CD14-positive monocyte (primary cell): ENCODE measurements around the gene RBM19. TPM values are rescaled to one million over a fixed set of nuclear protein-coding genes. Genes with fewer than 3 reads are reported as not detected.

ENCODE experiments used
- DNase-seq, 3 donors: peaks; one replicate each; pipeline ENCODE4 v3.0.0-alpha.2; 2011 to 2022
- H2AFZ ChIP-seq: 2 replicates; pipeline ENCODE4 v1.6.0; 2012; ENCODE audit warnings: mild to moderate bottlenecking, low read depth, low read length, inconsistent platforms; ENCODE audit not compliant: insufficient read depth, poor library complexity, severe bottlenecking
- H3K27ac ChIP-seq, 2 donors: 1 replicate in 1 of 2; 2 replicates in 1 of 2; pipeline ENCODE4 v1.5.1; 2012 to 2013; ENCODE audit warnings: low read length in 2 of 2, control low read depth in 1 of 2, inconsistent platforms in 1 of 2, low read depth in 1 of 2, mild to moderate bottlenecking in 1 of 2
- H3K27me3 ChIP-seq, 2 donors: one replicate each; pipeline versions ENCODE4 v1.6.0 to v1.6.1; 2011 to 2013; ENCODE audit warnings: low read length in 2 of 2; ENCODE audit not compliant: control insufficient read depth in 2 of 2, insufficient read depth in 2 of 2
- H3K36me3 ChIP-seq, 2 donors: replicated peaks in 1 of 2; 1 replicate in 1 of 2; 2 replicates in 1 of 2; pipeline versions ENCODE4 v1.5.1 to v1.6.1; 2012 to 2013; ENCODE audit warnings: low read length in 2 of 2, control low read depth in 1 of 2, inconsistent platforms in 1 of 2, mild to moderate bottlenecking in 1 of 2; ENCODE audit not compliant: insufficient read depth in 2 of 2, control insufficient read depth in 1 of 2
- H3K4me1 ChIP-seq, 2 donors: 1 replicate in 1 of 2; 2 replicates in 1 of 2; pipeline versions ENCODE4 v1.5.1 to v1.6.1; 2012 to 2013; ENCODE audit warnings: low read length in 2 of 2, control low read depth in 1 of 2, inconsistent platforms in 1 of 2, mild to moderate bottlenecking in 1 of 2, moderate library complexity in 1 of 2; ENCODE audit not compliant: insufficient read depth in 2 of 2, control insufficient read depth in 1 of 2
- H3K4me2 ChIP-seq: replicated peaks from 2 replicates; pipeline ENCODE3; 2012; ENCODE audit warnings: low read length, moderate library complexity, mild to moderate bottlenecking; ENCODE audit not compliant: poor library complexity, severe bottlenecking; ENCODE audit errors: extremely low read depth
- H3K4me3 ChIP-seq, 3 experiments: fragments of 200-600 bp in 1 of 3; sonication (generic) in 1 of 3; replicated peaks in 1 of 3; 1 replicate in 2 of 3; 2 replicates in 1 of 3; pipeline ENCODE4 v1.5.1; 2011 to 2013; ENCODE audit warnings: low read length in 3 of 3, mild to moderate bottlenecking in 3 of 3, control low read depth in 2 of 3, low read depth in 2 of 3, inconsistent platforms in 1 of 3, moderate library complexity in 1 of 3
- H3K79me2 ChIP-seq: 2 replicates; pipeline ENCODE4 v1.6.0; 2012; ENCODE audit warnings: mild to moderate bottlenecking, control low read depth, inconsistent platforms, low read length, moderate library complexity; ENCODE audit not compliant: insufficient read depth
- H3K9ac ChIP-seq: 2 replicates; pipeline ENCODE4 v1.6.0; 2017; ENCODE audit warnings: low read length, mild to moderate bottlenecking; ENCODE audit not compliant: insufficient read depth, poor library complexity, severe bottlenecking
- H3K9me3 ChIP-seq, 2 donors: replicated peaks in 1 of 2; 1 replicate in 1 of 2; 2 replicates in 1 of 2; pipeline versions ENCODE4 v1.5.1 to v1.6.1; 2012 to 2013; ENCODE audit warnings: low read length in 2 of 2, control low read depth in 1 of 2; ENCODE audit not compliant: control insufficient read depth in 1 of 2, insufficient read depth in 1 of 2
- H4K20me1 ChIP-seq: 2 replicates; pipeline ENCODE4 v1.6.0; 2012; ENCODE audit warnings: mild to moderate bottlenecking, low read length, control low read depth, moderate library complexity; ENCODE audit not compliant: insufficient read depth
- H3K27ac Mint-ChIP-seq, 7 donors: one replicate each; pipeline ENCODE4 v1.8.0; 2020; ENCODE audit warnings: mild to moderate bottlenecking in 7 of 7, mixed read lengths in 7 of 7, moderate library complexity in 6 of 7, inconsistent platforms in 2 of 7
- H3K27me3 Mint-ChIP-seq, 3 donors: one replicate each; pipeline ENCODE4 v1.8.0; 2021 to 2022; ENCODE audit warnings: low read depth in 3 of 3, mild to moderate bottlenecking in 3 of 3, mixed read lengths in 3 of 3, moderate library complexity in 3 of 3, inconsistent platforms in 1 of 3
- H3K36me3 Mint-ChIP-seq, 2 donors: one replicate each; pipeline ENCODE4 v1.8.0; 2020; ENCODE audit warnings: mixed read lengths in 2 of 2, inconsistent platforms in 1 of 2, mild to moderate bottlenecking in 1 of 2
- H3K4me1 Mint-ChIP-seq: one replicate; pipeline ENCODE4 v1.8.0; 2020; ENCODE audit warnings: mild to moderate bottlenecking, mixed read lengths
- H3K4me3 Mint-ChIP-seq, 2 donors: one replicate each; pipeline ENCODE4 v1.8.0; 2020; ENCODE audit warnings: mild to moderate bottlenecking in 2 of 2, mixed read lengths in 2 of 2, moderate library complexity in 1 of 2
- H3K9me3 Mint-ChIP-seq, 7 donors: one replicate each; pipeline ENCODE4 v1.8.0; 2020 to 2022; ENCODE audit warnings: mixed read lengths in 7 of 7, mild to moderate bottlenecking in 6 of 7, moderate library complexity in 6 of 7, inconsistent platforms in 2 of 7
- CTCF ChIP-seq: fragments of 200-600 bp; IDR thresholded peaks from one replicate; pipeline ENCODE4 v1.8.0; 2022; ENCODE audit warnings: antibody characterized with exemption, mild to moderate bottlenecking
- WGBS: methylation state at CpG from one replicate; pipeline ENCODE4 v1.1.5; 2013; ENCODE audit warnings: missing lambda C conversion rate; ENCODE audit not compliant: insufficient coverage; 5-methylcytosine and 5-hydroxymethylcytosine counted together
- intact Hi-C, 2 donors: fragments of 100-400 bp; cut with micrococcal nuclease; formaldehyde crosslinking; loops; one replicate each; pipeline versions ENCODE4 v1.15.0 to v1.15.1; 2023
- polyA plus RNA-seq, 3 donors: library from polyadenylated mRNA; depleted of rRNA in 1 of 3; unstranded in 2 of 3; stranded (reverse) in 1 of 3; fragments of 300-500 nt in 2 of 3; fragments of >200 nt in 1 of 3; fragmentation: Illumina TruSeq in 2 of 3; gene quantifications; 1 replicate in 2 of 3; 2 replicates in 1 of 3; pipeline ENCODE4 v1.2.3, GENCODE V29; 2012 to 2021

The RBM19 gene
- polyA plus RNA-seq, 3 donors: 2.1 to 30.4 (median 2.2) TPM

- intact Hi-C loops: no loop called here
- H3K9me3 Mint-ChIP-seq: peaks cover 0 to 1% (median 0%) of the 10 kb centered on the region in 7 donors
These were observed 195.7 kb downstream of the RBM19 start for GRCh38 chr12:113770389-113770865.

GRCh38 chr12:113769305-113769704 lies 196.8 kb downstream of the RBM19 start:
- Mint-ChIP-seq H3K36me3 (no peaks in the 10 kb centered on the region), H3K9me3 (peaks cover 0 to 1% (median 0%) of the 10 kb centered on the region in 7 donors), H3K4me1 (no peaks in the 10 kb centered on the region), H3K4me3 (no peak overlapping the region), H3K27ac (no peak overlapping the region), H3K27me3 (peaks cover 0 to 8% (median 6%) of the 10 kb centered on the region in 3 donors)
- no peak overlapping the region for H3K27ac ChIP-seq
- WGBS: 69% methylated on average over 4 of the region's 9 CpGs
- no peaks in the 10 kb centered on the region for H3K79me2 ChIP-seq
- no peaks in the 10 kb centered on the region for H3K9me3 ChIP-seq
- H3K36me3 ChIP-seq: no peaks in the 10 kb centered on the region
- intact Hi-C loops: no loop called here
- no peak for TF ChIP-seq CTCF
- H3K27me3 ChIP-seq: no peaks in the 10 kb centered on the region
- H3K4me2 ChIP-seq: no peak overlapping the region
- H3K4me1 ChIP-seq: no peaks in the 10 kb centered on the region
- H3K4me3 ChIP-seq: no peak overlapping the region
- no peak overlapping the region for H3K9ac ChIP-seq
- no peak overlapping the region for H2AFZ ChIP-seq
- H4K20me1 ChIP-seq: no peaks in the 10 kb centered on the region
- DNase-seq: no peak

More at GRCh38 chr12:113770389-113770865, 195.7 kb downstream of the RBM19 start:
- H3K27me3 ChIP-seq: no peaks in the 10 kb centered on the region
- no peak overlapping the region for H3K4me2 ChIP-seq
- no peak overlapping the region for H3K9ac ChIP-seq
- H3K27ac ChIP-seq: no peak overlapping the region
- no peak for DNase-seq
- H3K36me3 ChIP-seq: no peaks in the 10 kb centered on the region
- no peaks in the 10 kb centered on the region for H3K4me1 ChIP-seq
- Mint-ChIP-seq H3K27me3 (peaks cover 0 to 8% (median 6%) of the 10 kb centered on the region in 3 donors), H3K4me3 (no peak overlapping the region), H3K36me3 (no peaks in the 10 kb centered on the region), H3K4me1 (no peaks in the 10 kb centered on the region), H3K27ac (no peak overlapping the region)
- H2AFZ ChIP-seq: no peak overlapping the region
- no peaks in the 10 kb centered on the region for H3K9me3 ChIP-seq
- H3K79me2 ChIP-seq: no peaks in the 10 kb centered on the region
- WGBS: 84% methylated on average over 9 of the region's 10 CpGs
- H4K20me1 ChIP-seq: no peaks in the 10 kb centered on the region
- no peak for TF ChIP-seq CTCF
- no peak overlapping the region for H3K4me3 ChIP-seq
